GM23338 (cell line): ENCODE data around the gene KIF4A.
"Not testable (repeated sequence)": the region's sequence is repeated elsewhere in the genome, so short reads cannot be mapped to it uniquely, and the experiment has no call there.

ENCODE experiments used
- CREB1 ChIP-seq: fragments of 250-450 bp; sonication (Bioruptor Pico); IDR thresholded peaks from 2 replicates; pipeline ENCODE4 v1.5.0; 2020; ENCODE audit warnings: low read depth, mild to moderate bottlenecking, moderate library complexity
- CTCF ChIP-seq, 2 experiments: fragments of 200-600 bp in 1 of 2; sonication (generic) in 1 of 2; conservative IDR thresholded peaks; 2 replicates each; pipeline versions ENCODE4 v1.5.1 to v1.6.1; 2016 to 2017; ENCODE audit warnings: antibody characterized with exemption in 2 of 2, low read depth in 2 of 2, mild to moderate bottlenecking in 2 of 2, moderate library complexity in 1 of 2
- ETS1 ChIP-seq: IDR thresholded peaks from 2 replicates; pipeline ENCODE4 v1.6.1; 2016; ENCODE audit warnings: antibody characterized with exemption
- EZH2 ChIP-seq: fragments of 200-600 bp; sonication (generic); IDR thresholded peaks from one replicate; pipeline ENCODE4 v1.8.0; 2017; ENCODE audit warnings: antibody characterized with exemption, mild to moderate bottlenecking, low read depth; ENCODE audit not compliant: unreplicated experiment
- EZH2phosphoT487 ChIP-seq: fragments of 200-600 bp; sonication (generic); IDR thresholded peaks from one replicate; pipeline ENCODE4 v1.8.1; 2018; ENCODE audit warnings: antibody characterized with exemption; ENCODE audit not compliant: unreplicated experiment
- JUNB ChIP-seq: IDR thresholded peaks from one replicate; pipeline ENCODE4 v1.6.1; 2016; ENCODE audit warnings: antibody characterized with exemption; ENCODE audit not compliant: unreplicated experiment
- NANOG ChIP-seq: IDR thresholded peaks from 2 replicates; pipeline ENCODE4 v1.6.1; 2016; ENCODE audit warnings: antibody characterized with exemption, borderline replicate concordance
- POLR2AphosphoS5 ChIP-seq: IDR thresholded peaks from 2 replicates; pipeline ENCODE4 v1.6.1; 2016; ENCODE audit warnings: antibody characterized with exemption, low read depth
- ZNF114 ChIP-seq: fragments of 250-450 bp; sonication (Bioruptor Pico); IDR thresholded peaks from 2 replicates; pipeline ENCODE4 v1.5.0; 2020; ENCODE audit warnings: mild to moderate bottlenecking, moderate library complexity
- ZNF331 ChIP-seq: fragments of 250-450 bp; sonication (Bioruptor Pico); IDR thresholded peaks from 2 replicates; pipeline ENCODE4 v1.5.0; 2020; ENCODE audit warnings: low read depth, mild to moderate bottlenecking, moderate library complexity
- ZNF462 ChIP-seq: fragments of 250-450 bp; sonication (Bioruptor Pico); IDR thresholded peaks from 2 replicates; pipeline ENCODE4 v1.5.0; 2020; ENCODE audit warnings: mild to moderate bottlenecking, moderate library complexity
- TF ChIP-seq, protein P1 (sequence below): IDR thresholded peaks from one replicate; pipeline ENCODE4 v1.6.1; 2018; ENCODE audit warnings: antibody characterized with exemption; ENCODE audit not compliant: unreplicated experiment

- not testable (repeated sequence) for TF ChIP-seq CTCF (conservative IDR thresholded peaks at IDR 0.05; ENCODE audit: low read depth in 2 of 2); EZH2; POLR2AphosphoS5; NANOG; EZH2phosphoT487; CREB1 (CRISPR knock-in tag); ZNF462 (CRISPR knock-in tag); ZNF114 (CRISPR knock-in tag); ETS1; JUNB; ZNF331 (CRISPR knock-in tag)
- TF ChIP-seq, protein P1, sequence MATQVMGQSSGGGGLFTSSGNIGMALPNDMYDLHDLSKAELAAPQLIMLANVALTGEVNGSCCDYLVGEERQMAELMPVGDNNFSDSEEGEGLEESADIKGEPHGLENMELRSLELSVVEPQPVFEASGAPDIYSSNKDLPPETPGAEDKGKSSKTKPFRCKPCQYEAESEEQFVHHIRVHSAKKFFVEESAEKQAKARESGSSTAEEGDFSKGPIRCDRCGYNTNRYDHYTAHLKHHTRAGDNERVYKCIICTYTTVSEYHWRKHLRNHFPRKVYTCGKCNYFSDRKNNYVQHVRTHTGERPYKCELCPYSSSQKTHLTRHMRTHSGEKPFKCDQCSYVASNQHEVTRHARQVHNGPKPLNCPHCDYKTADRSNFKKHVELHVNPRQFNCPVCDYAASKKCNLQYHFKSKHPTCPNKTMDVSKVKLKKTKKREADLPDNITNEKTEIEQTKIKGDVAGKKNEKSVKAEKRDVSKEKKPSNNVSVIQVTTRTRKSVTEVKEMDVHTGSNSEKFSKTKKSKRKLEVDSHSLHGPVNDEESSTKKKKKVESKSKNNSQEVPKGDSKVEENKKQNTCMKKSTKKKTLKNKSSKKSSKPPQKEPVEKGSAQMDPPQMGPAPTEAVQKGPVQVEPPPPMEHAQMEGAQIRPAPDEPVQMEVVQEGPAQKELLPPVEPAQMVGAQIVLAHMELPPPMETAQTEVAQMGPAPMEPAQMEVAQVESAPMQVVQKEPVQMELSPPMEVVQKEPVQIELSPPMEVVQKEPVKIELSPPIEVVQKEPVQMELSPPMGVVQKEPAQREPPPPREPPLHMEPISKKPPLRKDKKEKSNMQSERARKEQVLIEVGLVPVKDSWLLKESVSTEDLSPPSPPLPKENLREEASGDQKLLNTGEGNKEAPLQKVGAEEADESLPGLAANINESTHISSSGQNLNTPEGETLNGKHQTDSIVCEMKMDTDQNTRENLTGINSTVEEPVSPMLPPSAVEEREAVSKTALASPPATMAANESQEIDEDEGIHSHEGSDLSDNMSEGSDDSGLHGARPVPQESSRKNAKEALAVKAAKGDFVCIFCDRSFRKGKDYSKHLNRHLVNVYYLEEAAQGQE = not testable (repeated sequence)
Observed at GRCh38 chrX:70243601-70244000, 46.3 kb upstream of the KIF4A start.
